ENCODE data around the gene TAF6. TPM values are rescaled to one million over a fixed set of nuclear protein-coding genes. Genes with fewer than 3 reads are reported as not detected.

The TAF6 gene
- total RNA-seq, 1 donor from 2014 or later: 91.2 TPM

DNA sequence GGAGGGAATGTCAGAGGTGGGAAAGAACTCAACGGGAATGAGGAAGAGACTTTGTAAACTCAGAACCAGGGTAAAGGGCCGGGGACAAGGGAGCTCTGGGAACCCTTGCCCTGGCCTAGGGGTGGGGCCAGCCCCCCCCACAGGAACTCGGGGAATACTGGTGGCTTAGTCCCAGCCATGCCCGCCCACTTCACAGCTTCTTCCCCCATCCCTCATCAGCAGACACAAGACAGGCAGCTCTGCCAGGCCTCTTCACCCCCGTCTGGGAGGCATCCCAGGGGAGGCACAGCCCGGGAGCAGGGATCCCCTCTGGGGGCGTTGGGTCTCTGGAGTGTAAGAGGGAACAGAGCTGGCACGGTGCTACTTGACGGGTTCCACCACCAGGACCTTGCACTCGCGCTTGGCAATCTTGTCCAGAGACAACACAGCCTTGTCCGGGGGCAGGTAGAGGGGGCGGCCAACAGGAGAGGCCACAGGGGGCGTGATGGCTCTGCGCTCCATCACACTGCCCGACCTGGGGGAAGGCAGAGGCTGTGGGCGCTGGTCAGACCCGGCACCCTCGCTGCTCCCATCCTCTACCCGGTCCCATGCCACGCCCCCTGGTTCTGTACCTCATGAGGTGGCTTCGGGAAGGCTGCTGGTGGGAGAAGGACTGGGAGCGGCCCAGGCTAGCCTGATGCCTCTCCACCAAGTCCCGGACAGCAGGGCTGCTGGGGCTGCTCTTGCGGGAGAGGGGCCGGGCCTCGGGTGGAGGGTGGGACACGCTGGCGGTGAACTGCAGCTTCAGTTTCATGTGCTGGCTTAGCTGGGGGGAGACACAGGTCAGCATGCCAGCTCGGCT lies 35.7 kb upstream of the TAF6 start:
- Mint-ChIP-seq H3K36me3 (ENCODE audit: insufficient read depth) (peaks cover 15% of the 10 kb centered on the region), H3K27me3 (no peaks in the 10 kb centered on the region), H3K4me1 (ENCODE audit: low read depth) (peaks cover 11% of the 10 kb centered on the region), H3K9me3 (ENCODE audit: low read depth) (no peaks in the 10 kb centered on the region), H3K27ac (no peak overlapping the region), H3K4me3 (ENCODE audit: low read depth) (no peak overlapping the region)
- DNase-seq (ENCODE audit: low spot score, unreplicated experiment): no peak
- TF ChIP-seq, protein P1, sequence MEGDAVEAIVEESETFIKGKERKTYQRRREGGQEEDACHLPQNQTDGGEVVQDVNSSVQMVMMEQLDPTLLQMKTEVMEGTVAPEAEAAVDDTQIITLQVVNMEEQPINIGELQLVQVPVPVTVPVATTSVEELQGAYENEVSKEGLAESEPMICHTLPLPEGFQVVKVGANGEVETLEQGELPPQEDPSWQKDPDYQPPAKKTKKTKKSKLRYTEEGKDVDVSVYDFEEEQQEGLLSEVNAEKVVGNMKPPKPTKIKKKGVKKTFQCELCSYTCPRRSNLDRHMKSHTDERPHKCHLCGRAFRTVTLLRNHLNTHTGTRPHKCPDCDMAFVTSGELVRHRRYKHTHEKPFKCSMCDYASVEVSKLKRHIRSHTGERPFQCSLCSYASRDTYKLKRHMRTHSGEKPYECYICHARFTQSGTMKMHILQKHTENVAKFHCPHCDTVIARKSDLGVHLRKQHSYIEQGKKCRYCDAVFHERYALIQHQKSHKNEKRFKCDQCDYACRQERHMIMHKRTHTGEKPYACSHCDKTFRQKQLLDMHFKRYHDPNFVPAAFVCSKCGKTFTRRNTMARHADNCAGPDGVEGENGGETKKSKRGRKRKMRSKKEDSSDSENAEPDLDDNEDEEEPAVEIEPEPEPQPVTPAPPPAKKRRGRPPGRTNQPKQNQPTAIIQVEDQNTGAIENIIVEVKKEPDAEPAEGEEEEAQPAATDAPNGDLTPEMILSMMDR (IDR thresholded peaks at IDR 0.05; ENCODE audit: unreplicated experiment): no peak

DNA sequence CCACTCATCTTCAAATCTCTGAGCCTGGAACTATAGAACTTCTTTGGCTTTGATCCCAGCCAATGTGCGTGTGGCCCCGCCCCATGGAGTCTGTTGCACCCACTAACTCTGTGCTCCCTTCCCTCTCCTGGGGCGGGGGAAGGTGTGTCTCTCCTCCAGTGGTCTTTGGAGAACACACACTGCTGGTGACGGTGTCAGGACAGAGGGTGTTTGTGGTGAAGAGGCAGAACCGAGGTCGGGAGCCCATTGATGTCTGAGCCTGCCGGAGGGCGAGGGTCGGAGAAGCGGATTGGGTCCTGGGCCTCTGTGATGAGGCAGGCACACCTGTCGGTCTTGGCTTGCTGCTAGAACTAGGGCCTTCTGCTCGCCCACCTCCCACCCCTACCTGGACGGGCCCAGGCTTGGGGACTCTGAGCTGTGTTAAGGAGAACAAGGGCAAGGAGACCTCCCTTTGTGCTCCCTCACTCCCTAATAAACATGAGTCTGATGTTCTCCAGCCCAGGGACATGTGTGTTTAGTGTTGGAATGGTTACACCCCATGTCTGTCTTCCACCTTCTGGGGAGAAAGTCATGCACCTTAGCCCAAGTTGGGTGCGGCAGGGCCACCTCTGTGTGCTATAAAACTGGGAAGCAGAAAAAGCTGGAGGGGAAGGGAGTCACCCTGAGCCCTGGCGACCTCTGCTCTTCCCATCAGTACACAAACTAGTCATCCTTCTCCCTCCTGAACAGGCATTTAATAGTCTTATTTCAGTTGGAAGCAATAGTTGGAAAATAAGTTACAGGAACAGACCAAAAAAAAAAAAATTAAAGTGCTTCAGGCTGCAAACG lies 34.8 kb upstream of the TAF6 start:
- no peak overlapping the region for H3K27ac Mint-ChIP-seq
- H3K9me3 Mint-ChIP-seq (ENCODE audit: low read depth): no peaks in the 10 kb centered on the region
- H3K27me3 Mint-ChIP-seq: no peaks in the 10 kb centered on the region
- peaks cover 12% of the 10 kb centered on the region for H3K4me1 Mint-ChIP-seq (ENCODE audit: low read depth)
- TF ChIP-seq, protein P1 (IDR thresholded peaks at IDR 0.05; ENCODE audit: unreplicated experiment): no peak
- no peak overlapping the region for H3K4me3 Mint-ChIP-seq (ENCODE audit: low read depth)
- peaks cover 15% of the 10 kb centered on the region for H3K36me3 Mint-ChIP-seq (ENCODE audit: insufficient read depth)
- DNase-seq (ENCODE audit: low spot score, unreplicated experiment): no peak

DNA sequence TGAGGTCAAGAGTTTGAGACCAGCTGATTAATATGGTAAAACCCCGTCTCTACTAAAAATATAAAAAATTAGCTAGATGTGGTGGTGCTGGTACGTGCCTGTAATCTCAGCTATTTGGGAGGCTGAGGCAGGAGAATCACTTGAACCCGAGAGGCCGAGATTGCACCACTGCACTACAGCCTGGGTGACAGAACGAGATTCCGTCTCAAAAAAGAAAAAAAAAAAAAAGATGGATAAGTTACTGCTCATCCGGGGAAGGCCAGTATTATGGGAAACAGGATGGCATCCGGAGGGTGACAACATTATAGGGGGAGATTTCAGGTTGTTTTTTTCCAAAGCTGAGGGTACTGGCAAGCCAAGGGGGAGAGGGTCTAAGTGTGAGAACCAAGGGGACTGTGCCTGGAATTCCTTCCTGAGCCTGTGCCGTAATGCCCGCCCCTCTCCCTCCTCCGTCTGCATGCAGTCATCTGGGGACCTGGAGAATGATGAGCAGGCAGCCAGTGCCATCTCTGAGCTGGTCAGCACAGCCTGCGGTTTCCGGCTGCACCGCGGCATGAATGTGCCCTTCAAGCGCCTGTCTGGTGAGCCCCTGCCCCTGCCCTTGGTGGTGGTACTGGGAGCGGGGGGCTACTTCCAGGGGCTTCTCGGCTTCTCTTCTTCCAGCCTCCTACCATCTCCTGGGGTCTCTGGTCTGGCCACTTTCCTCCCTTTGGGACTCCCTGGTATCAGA lies 33.9 kb upstream of the TAF6 start:
- Mint-ChIP-seq H3K27ac (no peak overlapping the region), H3K9me3 (ENCODE audit: low read depth) (no peaks in the 10 kb centered on the region), H3K27me3 (no peaks in the 10 kb centered on the region), H3K4me1 (ENCODE audit: low read depth) (peaks cover 17% of the 10 kb centered on the region), H3K36me3 (ENCODE audit: insufficient read depth) (peaks cover 15% of the 10 kb centered on the region), H3K4me3 (ENCODE audit: low read depth) (no peak overlapping the region)
- DNase-seq (ENCODE audit: low spot score, unreplicated experiment): no peak
- TF ChIP-seq, protein P1 (IDR thresholded peaks at IDR 0.05; ENCODE audit: unreplicated experiment): no peak

DNA sequence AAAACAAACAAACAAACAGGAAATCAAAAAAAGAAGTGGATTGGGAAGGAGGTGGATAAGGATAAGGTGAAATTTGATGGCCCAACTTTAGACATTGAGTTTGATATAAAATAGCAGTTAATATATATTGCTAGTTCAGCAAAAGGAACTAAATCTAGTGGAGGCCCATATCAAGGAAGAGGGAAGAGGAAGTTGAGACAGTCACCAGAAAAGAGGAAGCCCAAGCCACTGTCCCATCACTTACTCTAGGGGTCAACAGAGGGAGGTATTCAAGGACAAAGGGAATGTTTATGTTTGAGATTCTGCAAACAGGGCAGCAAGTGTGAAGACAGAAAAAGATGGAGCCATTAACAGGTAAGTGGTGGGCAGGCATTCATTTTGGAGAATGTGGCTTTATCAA lies 33.2 kb upstream of the TAF6 start:
- H3K27me3 Mint-ChIP-seq: no peaks in the 10 kb centered on the region
- TF ChIP-seq, protein P1 (IDR thresholded peaks at IDR 0.05; ENCODE audit: unreplicated experiment): no peak
- DNase-seq (ENCODE audit: low spot score, unreplicated experiment): no peak
- peaks cover 13% of the 10 kb centered on the region for H3K4me1 Mint-ChIP-seq (ENCODE audit: low read depth)
- peak overlapping the region; percentile 41 for H3K27ac Mint-ChIP-seq
- peaks cover 15% of the 10 kb centered on the region for H3K36me3 Mint-ChIP-seq (ENCODE audit: insufficient read depth)
- H3K9me3 Mint-ChIP-seq (ENCODE audit: low read depth): no peaks in the 10 kb centered on the region
- H3K4me3 Mint-ChIP-seq (ENCODE audit: low read depth): no peak overlapping the region

Measured in progenitor cell of endocrine pancreas (in vitro differentiated cells).